Measurements from ENCODE around the gene ITGA4.

Gene ITGA4

DNA sequence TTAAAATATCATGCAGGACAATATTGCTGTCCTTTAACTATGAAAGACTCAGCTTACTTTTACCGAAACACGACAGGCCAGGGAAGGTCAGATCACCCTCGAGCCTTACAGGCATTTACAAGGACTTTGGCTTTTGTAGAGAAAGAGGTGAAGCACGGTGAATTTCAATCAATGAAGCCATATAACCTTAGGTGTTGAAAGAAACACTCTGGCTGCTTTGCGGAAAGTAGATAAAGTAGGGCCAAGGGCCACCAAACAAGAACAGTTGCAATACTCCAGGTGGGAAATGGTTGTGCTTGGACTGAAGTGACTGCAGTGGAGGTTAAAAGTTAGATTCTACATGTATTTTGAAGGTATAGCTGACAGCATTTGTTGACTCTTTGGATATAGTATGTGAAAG, 119.2 kb downstream of the ITGA4 start:
- no peak for DNase-seq

GRCh38 chr2:181578829-181579228, 121.6 kb downstream of the ITGA4 start:
- no peak for DNase-seq

DNA sequence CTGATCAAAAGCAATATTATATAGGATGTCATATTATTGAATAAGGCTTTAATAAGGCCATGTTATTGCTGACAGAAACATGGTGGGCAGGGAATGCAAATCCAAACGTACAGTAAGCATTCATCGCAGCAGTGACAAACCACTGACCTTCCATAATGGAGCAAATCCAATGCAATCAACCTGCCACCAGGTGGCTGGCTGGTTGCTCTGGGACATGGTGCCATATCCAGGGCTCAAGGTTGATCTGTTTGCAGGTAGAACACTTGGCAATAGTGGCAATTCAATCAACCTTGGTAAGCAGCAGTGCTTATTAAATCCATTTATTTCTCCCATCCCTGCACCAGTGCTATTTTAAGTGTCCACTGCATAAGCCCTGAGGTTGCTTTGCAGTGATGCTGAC, 124.3 kb downstream of the ITGA4 start:
- no peak for DNase-seq

DNA sequence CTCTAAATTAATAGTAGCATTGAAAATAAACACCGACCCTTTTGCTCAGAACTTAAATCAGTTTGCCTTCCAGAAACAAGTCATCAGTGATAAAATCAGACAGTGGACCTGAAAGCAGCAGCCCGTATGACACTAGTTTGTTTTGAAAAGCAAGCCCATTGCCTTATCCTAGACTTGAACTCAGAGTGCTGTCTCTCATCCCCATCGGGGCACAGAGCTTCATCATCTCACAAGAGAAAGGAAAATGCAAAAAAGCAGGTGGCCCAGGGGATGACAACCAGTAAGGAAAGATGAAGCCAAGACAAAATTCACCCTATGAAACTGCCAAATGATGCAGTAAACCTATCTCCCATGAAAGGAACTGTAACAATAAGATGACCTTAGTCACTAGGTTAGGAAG, 128.5 kb downstream of the ITGA4 start:
- no peak for DNase-seq
